Neuronal stem cell (in vitro differentiated cells): ENCODE results near the gene GFI1.

Experiments used
- DNase-seq: peaks from one replicate; pipeline ENCODE4 v3.0.0-alpha.2; 2013; ENCODE audit warnings: low spot score
- H2AFZ ChIP-seq: one replicate; pipeline ENCODE4 v1.6.1; 2013; ENCODE audit warnings: mild to moderate bottlenecking, low read length, inconsistent platforms
- H2AK5ac ChIP-seq: 2 replicates; pipeline ENCODE4 v1.6.1; 2013; ENCODE audit warnings: low read depth, mild to moderate bottlenecking, inconsistent platforms, low read length, moderate library complexity, mixed read lengths
- H2BK120ac ChIP-seq: 2 replicates; pipeline ENCODE4 v1.6.1; 2013; ENCODE audit warnings: low read depth, mild to moderate bottlenecking, inconsistent platforms, low read length, moderate library complexity, mixed read lengths
- H2BK12ac ChIP-seq: one replicate; pipeline ENCODE4 v1.6.1; 2013; ENCODE audit warnings: low read length, inconsistent platforms
- H2BK15ac ChIP-seq: 2 replicates; pipeline ENCODE4 v1.6.1; 2013; ENCODE audit warnings: mild to moderate bottlenecking, low read length, inconsistent platforms, mixed read lengths
- H2BK5ac ChIP-seq: one replicate; pipeline ENCODE4 v1.6.1; 2013; ENCODE audit warnings: inconsistent platforms, mild to moderate bottlenecking, low read length, moderate library complexity
- H3K14ac ChIP-seq: one replicate; pipeline ENCODE4 v1.6.1; 2013; ENCODE audit warnings: low read length, inconsistent platforms
- H3K18ac ChIP-seq: 2 replicates; pipeline ENCODE4 v1.6.1; 2013; ENCODE audit warnings: low read length, inconsistent platforms
- H3K23ac ChIP-seq: 2 replicates; pipeline ENCODE4 v1.6.1; 2013; ENCODE audit warnings: low read depth, mild to moderate bottlenecking, mixed read lengths, low read length, inconsistent platforms; ENCODE audit not compliant: poor library complexity
- H3K27ac ChIP-seq: replicated peaks from 3 replicates; pipeline ENCODE4 v1.5.1; 2013; ENCODE audit warnings: low read length, inconsistent platforms
- H3K27me3 ChIP-seq, 3 experiments: 2 replicates each; pipeline ENCODE4 v1.6.1; 2013; ENCODE audit warnings: low read length in 3 of 3, mild to moderate bottlenecking in 2 of 3, inconsistent platforms in 1 of 3, low read depth in 1 of 3, mixed read lengths in 1 of 3, moderate library complexity in 1 of 3; ENCODE audit not compliant: control insufficient read depth in 3 of 3, insufficient read depth in 3 of 3
- H3K36me3 ChIP-seq, 2 donors: replicated peaks in 1 of 2; 2 replicates each; pipeline ENCODE4 v1.6.1; 2013; ENCODE audit warnings: low read length in 2 of 2; ENCODE audit not compliant: control insufficient read depth in 2 of 2, insufficient read depth in 2 of 2
- H3K4ac ChIP-seq: 2 replicates; pipeline ENCODE4 v1.6.1; 2013; ENCODE audit warnings: inconsistent platforms, mild to moderate bottlenecking, low read length, moderate library complexity
- H3K4me1 ChIP-seq, 2 donors: 1 replicate in 1 of 2; 2 replicates in 1 of 2; pipeline ENCODE4 v1.6.1; 2013; ENCODE audit warnings: low read length in 2 of 2, low read depth in 1 of 2; ENCODE audit not compliant: control insufficient read depth in 2 of 2, insufficient read depth in 1 of 2
- H3K4me2 ChIP-seq: one replicate; pipeline ENCODE4 v1.6.1; 2013; ENCODE audit warnings: mild to moderate bottlenecking, low read length, inconsistent platforms; ENCODE audit not compliant: insufficient read depth, poor library complexity, severe bottlenecking
- H3K4me3 ChIP-seq, 2 donors: 2 replicates each; pipeline ENCODE4 v1.5.1; 2013; ENCODE audit warnings: low read length in 2 of 2, mild to moderate bottlenecking in 2 of 2, inconsistent platforms in 1 of 2, moderate library complexity in 1 of 2
- H3K79me1 ChIP-seq: one replicate; pipeline ENCODE4 v1.6.1; 2013; ENCODE audit warnings: low read depth, mild to moderate bottlenecking, inconsistent platforms, low read length, moderate library complexity
- H3K9ac ChIP-seq: one replicate; pipeline ENCODE4 v1.6.1; 2013; ENCODE audit warnings: mild to moderate bottlenecking, low read depth, low read length, inconsistent platforms; ENCODE audit not compliant: poor library complexity
- H3K9me3 ChIP-seq, 2 donors: replicated peaks in 1 of 2; 2 replicates each; pipeline versions ENCODE3 to v1.6.1; 2013; ENCODE audit warnings: low read length in 2 of 2, mild to moderate bottlenecking in 2 of 2, inconsistent platforms in 1 of 2, low read depth in 1 of 2, mixed read lengths in 1 of 2, moderate library complexity in 1 of 2; ENCODE audit not compliant: control insufficient read depth in 2 of 2, insufficient read depth in 1 of 2
- H4K8ac ChIP-seq: one replicate; pipeline ENCODE4 v1.6.1; 2013; ENCODE audit warnings: low read depth, mild to moderate bottlenecking, inconsistent platforms, low read length, moderate library complexity
- H4K91ac ChIP-seq: one replicate; pipeline ENCODE4 v1.6.1; 2013; ENCODE audit warnings: low read length, low read depth, mild to moderate bottlenecking, inconsistent platforms; ENCODE audit not compliant: poor library complexity
- WGBS, 2 donors: extraction: QIAGEN DNeasy Blood & Tissue Kit; methylation state at CpG; one replicate each; pipeline ENCODE4 v1.1.7; 2013; ENCODE audit warnings: missing lambda C conversion rate in 2 of 2, mixed read lengths in 1 of 2; ENCODE audit not compliant: insufficient read length in 2 of 2, insufficient replicate concordance in 1 of 2; ENCODE audit errors: extremely low coverage in 2 of 2; 5-methylcytosine and 5-hydroxymethylcytosine counted together

Gene GFI1

GRCh38 chr1:92473781-92474495, 12.8 kb downstream of the GFI1 start:
- Histone ChIP-seq H3K27me3 (peaks cover 0 to 69% (median 14%) of the 10 kb centered on the region in 3 experiments), H3K4me1 (no peaks in the 10 kb centered on the region)
- no CpG with 5 or more reads among the region's 5 CpGs for WGBS, 2 donors

DNA sequence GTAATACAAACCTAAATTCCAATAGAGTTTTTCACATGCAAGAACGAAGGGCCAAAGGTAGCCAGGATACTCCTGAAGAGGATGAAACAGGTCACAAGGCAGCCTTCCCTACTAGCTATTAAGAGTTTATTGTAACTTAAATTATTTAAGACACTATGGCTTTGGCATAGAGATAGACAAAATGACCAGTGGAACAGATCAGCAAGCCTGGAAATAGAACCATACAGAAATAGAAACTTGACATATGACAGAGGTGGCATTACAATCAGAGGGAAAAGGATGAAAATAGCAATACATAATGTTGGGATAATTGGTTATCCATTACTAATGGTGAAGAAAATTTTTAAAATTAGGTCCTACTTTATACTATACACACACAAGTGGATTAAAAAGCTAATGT, 16.5 kb downstream of the GFI1 start:
- H2BK15ac ChIP-seq: no peak overlapping the region
- H3K4me1 ChIP-seq: no peaks in the 10 kb centered on the region
- H3K9me3 ChIP-seq: no peaks in the 10 kb centered on the region
- no peak overlapping the region for H4K8ac ChIP-seq
- no peak overlapping the region for H2BK120ac ChIP-seq
- DNase-seq: no peak
- no peak overlapping the region for H4K91ac ChIP-seq
- H3K23ac ChIP-seq: no peak overlapping the region
- H3K27me3 ChIP-seq: peaks cover 0 to 38% (median 0%) of the 10 kb centered on the region in 3 experiments
- H3K9ac ChIP-seq: no peak overlapping the region
- H3K14ac ChIP-seq: no peak overlapping the region
- no peak overlapping the region for H2AFZ ChIP-seq
- H3K4me2 ChIP-seq: no peak overlapping the region
- H3K36me3 ChIP-seq: no peaks in the 10 kb centered on the region
- no peaks in the 10 kb centered on the region for H3K79me1 ChIP-seq
- no peak overlapping the region for H3K18ac ChIP-seq
- H2AK5ac ChIP-seq: no peak overlapping the region
- no peak overlapping the region for H3K4me3 ChIP-seq
- WGBS, 2 donors: no CpG with 5 or more reads among the region's 1 CpG
- no peak overlapping the region for H3K27ac ChIP-seq
- no peak overlapping the region for H3K4ac ChIP-seq
- H2BK12ac ChIP-seq: no peak overlapping the region
- H2BK5ac ChIP-seq: no peak overlapping the region

More at GRCh38 chr1:92473781-92474495, 12.8 kb downstream of the GFI1 start:
- Histone ChIP-seq H3K4me2 (no peak overlapping the region), H3K79me1 (no peaks in the 10 kb centered on the region), H2BK15ac (no peak overlapping the region), H3K4me3 (no peak overlapping the region), H3K4ac (no peak overlapping the region), H3K9me3 (no peaks in the 10 kb centered on the region), H2BK12ac (no peak overlapping the region), H3K36me3 (no peaks in the 10 kb centered on the region), H3K14ac (no peak overlapping the region), H2BK120ac (no peak overlapping the region), H3K18ac (no peak overlapping the region), H3K23ac (no peak overlapping the region), H2BK5ac (no peak overlapping the region), H4K91ac (no peak overlapping the region), H2AFZ (no peak overlapping the region), H4K8ac (no peak overlapping the region), H3K9ac (no peak overlapping the region), H3K27ac (no peak overlapping the region), H2AK5ac (no peak overlapping the region)
- no peak for DNase-seq

DNA sequence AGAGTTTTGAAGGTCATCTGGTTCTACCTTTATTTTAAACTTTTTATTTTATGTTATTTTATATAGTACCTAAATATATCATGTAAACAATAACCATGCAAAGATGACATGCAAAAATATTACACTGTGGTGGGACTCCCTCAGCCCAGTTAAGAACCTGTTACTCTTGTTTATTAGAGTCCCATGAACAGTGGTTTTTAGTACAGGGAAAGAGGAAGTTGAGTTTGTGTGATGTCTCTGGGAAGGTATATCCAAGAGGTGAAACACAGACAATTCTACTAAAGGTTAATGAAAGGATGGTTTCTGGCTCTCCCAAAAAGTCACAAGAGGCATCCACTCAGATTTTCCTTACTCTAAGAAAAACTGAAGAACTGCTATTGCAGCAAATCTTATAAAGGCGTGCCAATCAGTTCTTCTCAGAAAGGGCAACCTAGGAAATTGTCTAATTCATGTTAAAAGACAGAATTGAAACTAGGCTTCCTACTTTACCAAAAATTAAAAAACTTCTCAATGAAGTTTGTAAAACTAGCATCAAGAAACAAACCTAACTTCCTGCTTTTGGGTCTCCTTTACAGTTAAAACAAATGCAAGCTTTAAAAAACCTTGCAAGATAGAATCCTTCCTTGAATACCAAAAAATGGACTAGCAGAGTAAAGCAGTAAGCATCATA, 19.9 kb downstream of the GFI1 start:
- Histone ChIP-seq H3K27ac (no peak overlapping the region), H3K18ac (no peak overlapping the region), H3K4me2 (no peak overlapping the region), H2BK5ac (no peak overlapping the region), H3K23ac (no peak overlapping the region), H4K8ac (no peak overlapping the region), H3K4me3 (no peak overlapping the region), H3K4ac (no peak overlapping the region), H4K91ac (no peak overlapping the region), H3K9me3 (no peaks in the 10 kb centered on the region), H3K27me3 (peaks cover 0 to 6% (median 0%) of the 10 kb centered on the region in 3 experiments), H3K9ac (no peak overlapping the region), H2BK120ac (no peak overlapping the region), H2BK12ac (no peak overlapping the region), H3K14ac (no peak overlapping the region), H3K36me3 (no peaks in the 10 kb centered on the region), H2AFZ (no peak overlapping the region), H3K79me1 (no peaks in the 10 kb centered on the region), H2AK5ac (no peak overlapping the region), H3K4me1 (no peaks in the 10 kb centered on the region), H2BK15ac (no peak overlapping the region)
- no CpG with 5 or more reads among the region's 1 CpG for WGBS, 2 donors
- DNase-seq: no peak

GRCh38 chr1:92465256-92465647, 21.5 kb downstream of the GFI1 start:
- Histone ChIP-seq H3K4me2 (no peak overlapping the region), H3K4me1 (no peaks in the 10 kb centered on the region), H4K8ac (no peak overlapping the region), H3K9ac (no peak overlapping the region), H3K4me3 (no peak overlapping the region), H2AFZ (no peak overlapping the region), H2BK5ac (no peak overlapping the region), H2AK5ac (no peak overlapping the region), H3K27ac (no peak overlapping the region), H2BK15ac (no peak overlapping the region), H3K14ac (no peak overlapping the region), H2BK12ac (no peak overlapping the region), H3K9me3 (no peaks in the 10 kb centered on the region), H3K23ac (no peak overlapping the region), H4K91ac (no peak overlapping the region), H3K36me3 (no peaks in the 10 kb centered on the region), H3K18ac (no peak overlapping the region), H2BK120ac (no peak overlapping the region), H3K79me1 (no peaks in the 10 kb centered on the region), H3K4ac (no peak overlapping the region), H3K27me3 (peaks cover 0 to 6% (median 0%) of the 10 kb centered on the region in 3 experiments)
- no CpG with 5 or more reads among the region's 1 CpG for WGBS, 2 donors
- DNase-seq: no peak
